NOMO-1 (cell line): ENCODE results near the gene KIF26B.

Experiments
- DNase-seq, 2 experiments: peaks; one replicate each; lab custom pipeline; 2025; ENCODE audit not compliant: unreplicated experiment in 2 of 2; lab: John Stamatoyannopoulos, UW

Gene KIF26B

GRCh38 chr1:245484176-245484575 is 329.4 kb downstream of the KIF26B start:
- DNase-seq: no peak

- DNase-seq: peak; percentile 74 to 82
Measured at GRCh38 chr1:245485996-245486395, 331.2 kb downstream of the KIF26B start.

- DNase-seq: no peak
Measured at GRCh38 chr1:245486775-245487470, 332.1 kb downstream of the KIF26B start.

- DNase-seq: no peak
Measured at GRCh38 chr1:245488346-245489129, 333.8 kb downstream of the KIF26B start.

GRCh38 chr1:245489838-245490237 is 335.1 kb downstream of the KIF26B start:
- no peak for DNase-seq

- DNase-seq: peak in 1 of 2 experiments; percentile 33
Measured at GRCh38 chr1:245493029-245493428, 338.2 kb downstream of the KIF26B start.

GRCh38 chr1:245495681-245496080 is 340.9 kb downstream of the KIF26B start:
- no peak for DNase-seq

- DNase-seq: peak; percentile 59 to 71
Measured at GRCh38 chr1:245500546-245500945, 345.8 kb downstream of the KIF26B start.

GRCh38 chr1:245501633-245502032 is 346.8 kb downstream of the KIF26B start:
- DNase-seq: peak; percentile 75 to 84

- DNase-seq: no peak
Measured at GRCh38 chr1:245503548-245503947, 348.8 kb downstream of the KIF26B start.

GRCh38 chr1:245510144-245510543 is 355.4 kb downstream of the KIF26B start:
- DNase-seq: no peak

- peak in 1 of 2 experiments; percentile 23 for DNase-seq
Measured at GRCh38 chr1:245512181-245512888, 357.6 kb downstream of the KIF26B start.

GRCh38 chr1:245512980-245513578 is 358.3 kb downstream of the KIF26B start:
- DNase-seq: peak; percentile 64 to 84

- peak; percentile 94 to 99 for DNase-seq
Measured at GRCh38 chr1:245516284-245516759, 361.5 kb downstream of the KIF26B start.

GRCh38 chr1:245520611-245521010 is 365.8 kb downstream of the KIF26B start:
- no peak for DNase-seq

GRCh38 chr1:245526141-245526540 is 371.4 kb downstream of the KIF26B start:
- no peak for DNase-seq

GRCh38 chr1:245528258-245528635 is 373.5 kb downstream of the KIF26B start:
- no peak for DNase-seq

- DNase-seq: no peak
Measured at GRCh38 chr1:245530937-245531336, 376.2 kb downstream of the KIF26B start.

- no peak for DNase-seq
Measured at GRCh38 chr1:245537992-245538391, 383.2 kb downstream of the KIF26B start.

GRCh38 chr1:245538671-245539070 is 383.9 kb downstream of the KIF26B start:
- DNase-seq: no peak

GRCh38 chr1:245541369-245541768 is 386.6 kb downstream of the KIF26B start:
- no peak for DNase-seq
